ENCODE results near the gene IKBKG. TPM values are rescaled to one million over a fixed set of nuclear protein-coding genes. Genes with fewer than 3 reads are reported as not detected.
A peak's percentile ranks its signal among the peaks of the same experiment; 100 is the strongest.
"Not testable (repeated sequence)": the region's sequence is repeated elsewhere in the genome, so short reads cannot be mapped to it uniquely, and the experiment has no call there.

Gene IKBKG
- total RNA-seq, 1 donor from 2014 or later, result 16.7 TPM

DNA sequence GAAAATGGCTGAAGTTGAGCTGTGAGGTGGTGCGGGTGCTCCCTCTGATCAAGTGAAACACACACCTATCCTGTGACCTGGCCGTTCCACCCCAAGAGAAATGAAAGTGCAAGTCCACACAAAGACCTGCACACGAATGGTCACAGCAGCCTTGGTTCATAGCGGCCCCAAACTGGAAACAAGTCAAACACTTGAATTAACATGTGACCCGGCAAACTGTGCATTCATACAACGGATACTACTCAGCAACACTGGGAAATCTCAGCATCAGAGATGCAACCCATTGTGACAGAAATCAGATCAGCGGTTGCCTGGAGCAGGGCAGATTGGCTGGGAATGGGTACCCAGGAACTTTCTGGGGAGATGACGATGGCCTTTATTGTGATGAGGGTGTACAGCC is 8.3 kb upstream of the IKBKG start:
- no peak for DNase-seq (ENCODE audit: low spot score, unreplicated experiment)
- TF ChIP-seq, protein P1, sequence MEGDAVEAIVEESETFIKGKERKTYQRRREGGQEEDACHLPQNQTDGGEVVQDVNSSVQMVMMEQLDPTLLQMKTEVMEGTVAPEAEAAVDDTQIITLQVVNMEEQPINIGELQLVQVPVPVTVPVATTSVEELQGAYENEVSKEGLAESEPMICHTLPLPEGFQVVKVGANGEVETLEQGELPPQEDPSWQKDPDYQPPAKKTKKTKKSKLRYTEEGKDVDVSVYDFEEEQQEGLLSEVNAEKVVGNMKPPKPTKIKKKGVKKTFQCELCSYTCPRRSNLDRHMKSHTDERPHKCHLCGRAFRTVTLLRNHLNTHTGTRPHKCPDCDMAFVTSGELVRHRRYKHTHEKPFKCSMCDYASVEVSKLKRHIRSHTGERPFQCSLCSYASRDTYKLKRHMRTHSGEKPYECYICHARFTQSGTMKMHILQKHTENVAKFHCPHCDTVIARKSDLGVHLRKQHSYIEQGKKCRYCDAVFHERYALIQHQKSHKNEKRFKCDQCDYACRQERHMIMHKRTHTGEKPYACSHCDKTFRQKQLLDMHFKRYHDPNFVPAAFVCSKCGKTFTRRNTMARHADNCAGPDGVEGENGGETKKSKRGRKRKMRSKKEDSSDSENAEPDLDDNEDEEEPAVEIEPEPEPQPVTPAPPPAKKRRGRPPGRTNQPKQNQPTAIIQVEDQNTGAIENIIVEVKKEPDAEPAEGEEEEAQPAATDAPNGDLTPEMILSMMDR (IDR thresholded peaks at IDR 0.05; ENCODE audit: unreplicated experiment), result no peak
- peaks cover 4% of the 10 kb centered on the region for H3K36me3 Mint-ChIP-seq (ENCODE audit: insufficient read depth)
- no peak overlapping the region for H3K27ac Mint-ChIP-seq
- H3K4me1 Mint-ChIP-seq (ENCODE audit: low read depth), result no peaks in the 10 kb centered on the region
- no peak overlapping the region for H3K4me3 Mint-ChIP-seq (ENCODE audit: low read depth)
- peaks cover 7% of the 10 kb centered on the region for H3K9me3 Mint-ChIP-seq (ENCODE audit: low read depth)
- no peaks in the 10 kb centered on the region for H3K27me3 Mint-ChIP-seq

DNA sequence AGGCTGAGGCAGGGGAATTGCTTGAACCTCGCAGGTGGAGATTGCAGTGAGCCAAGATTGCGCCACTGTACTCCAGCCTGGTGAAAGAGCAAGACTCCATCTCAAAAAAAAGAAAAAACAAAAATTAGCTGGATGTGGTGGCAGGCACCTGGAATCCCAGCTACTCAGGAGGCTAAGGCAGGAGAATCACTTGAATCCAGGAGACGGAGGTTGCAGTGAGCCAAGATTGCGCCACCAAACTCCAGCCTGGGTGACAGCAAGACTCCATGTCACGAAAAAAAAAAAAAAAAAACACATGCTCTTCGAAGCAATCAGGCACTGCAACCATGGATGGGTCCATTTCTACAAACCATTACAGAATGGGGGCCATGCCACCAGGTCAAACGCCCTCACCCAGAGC is 7.1 kb upstream of the IKBKG start:
- not testable (repeated sequence) for H3K4me1 Mint-ChIP-seq (ENCODE audit: low read depth); H3K27ac Mint-ChIP-seq; DNase-seq (ENCODE audit: low spot score, unreplicated experiment); H3K9me3 Mint-ChIP-seq (ENCODE audit: low read depth); H3K27me3 Mint-ChIP-seq; H3K4me3 Mint-ChIP-seq (ENCODE audit: low read depth); H3K36me3 Mint-ChIP-seq (ENCODE audit: insufficient read depth)

DNA sequence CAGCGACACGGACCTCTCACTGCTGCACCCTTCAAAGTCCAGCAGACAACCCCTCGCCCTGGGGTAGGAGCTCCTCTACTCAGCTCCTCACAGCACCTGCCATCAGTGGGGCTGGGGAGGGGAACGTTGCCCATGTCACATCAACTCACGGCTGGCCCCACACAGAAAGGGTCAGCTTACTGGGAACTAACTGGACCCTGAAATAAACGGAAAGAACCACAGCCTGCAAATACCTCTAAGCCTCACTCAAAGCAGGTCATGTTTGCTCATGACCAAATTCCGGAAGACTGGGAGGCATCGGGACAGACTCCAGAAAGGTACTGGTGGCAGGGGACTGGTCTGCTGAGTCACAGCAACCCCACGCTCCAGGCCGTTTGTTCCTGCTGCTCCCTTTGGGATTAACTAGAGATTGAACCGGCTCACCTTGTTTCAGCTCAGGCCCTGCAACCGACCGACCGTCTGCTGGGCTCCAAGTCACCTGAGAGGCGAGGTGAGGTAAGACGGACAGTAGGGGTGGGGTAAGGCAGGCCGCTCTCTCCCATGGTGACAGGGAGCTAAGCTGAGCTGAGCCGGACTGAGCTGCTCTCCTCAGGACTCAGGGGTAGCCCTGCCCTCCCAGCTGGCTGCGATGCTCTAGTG is 6.4 kb upstream of the IKBKG start:
- H3K36me3 Mint-ChIP-seq (ENCODE audit: insufficient read depth), result peaks cover 7% of the 10 kb centered on the region
- H3K27me3 Mint-ChIP-seq, result no peaks in the 10 kb centered on the region
- peaks cover 7% of the 10 kb centered on the region for H3K9me3 Mint-ChIP-seq (ENCODE audit: low read depth)
- TF ChIP-seq, protein P1 (IDR thresholded peaks at IDR 0.05; ENCODE audit: unreplicated experiment), result no peak
- peaks cover 1% of the 10 kb centered on the region for H3K4me1 Mint-ChIP-seq (ENCODE audit: low read depth)
- H3K4me3 Mint-ChIP-seq (ENCODE audit: low read depth), result no peak overlapping the region
- peak overlapping the region; percentile 13 for H3K27ac Mint-ChIP-seq
- DNase-seq (ENCODE audit: low spot score, unreplicated experiment), result no peak

DNA sequence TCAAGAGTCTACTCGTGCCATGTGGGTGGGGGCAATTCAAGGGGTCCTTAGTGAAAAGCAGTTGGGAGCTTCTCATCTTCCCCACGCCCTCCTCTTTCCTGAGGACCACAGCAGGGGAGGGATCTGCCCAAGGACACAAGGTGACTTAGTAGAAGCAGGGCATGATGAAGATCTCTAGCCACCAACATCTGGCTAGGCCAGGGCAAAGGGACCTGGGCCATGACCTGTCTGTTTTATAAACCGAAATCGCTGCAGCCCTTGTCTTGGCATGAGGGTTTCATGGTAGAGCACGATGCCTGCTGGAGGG is 5.9 kb upstream of the IKBKG start:
- H3K27ac Mint-ChIP-seq, result no peak overlapping the region
- H3K9me3 Mint-ChIP-seq (ENCODE audit: low read depth), result peaks cover 7% of the 10 kb centered on the region
- peaks cover 4% of the 10 kb centered on the region for H3K4me1 Mint-ChIP-seq (ENCODE audit: low read depth)
- H3K4me3 Mint-ChIP-seq (ENCODE audit: low read depth), result no peak overlapping the region
- no peaks in the 10 kb centered on the region for H3K27me3 Mint-ChIP-seq
- TF ChIP-seq, protein P1 (IDR thresholded peaks at IDR 0.05; ENCODE audit: unreplicated experiment), result no peak
- DNase-seq (ENCODE audit: low spot score, unreplicated experiment), result no peak
- peaks cover 7% of the 10 kb centered on the region for H3K36me3 Mint-ChIP-seq (ENCODE audit: insufficient read depth)

DNA sequence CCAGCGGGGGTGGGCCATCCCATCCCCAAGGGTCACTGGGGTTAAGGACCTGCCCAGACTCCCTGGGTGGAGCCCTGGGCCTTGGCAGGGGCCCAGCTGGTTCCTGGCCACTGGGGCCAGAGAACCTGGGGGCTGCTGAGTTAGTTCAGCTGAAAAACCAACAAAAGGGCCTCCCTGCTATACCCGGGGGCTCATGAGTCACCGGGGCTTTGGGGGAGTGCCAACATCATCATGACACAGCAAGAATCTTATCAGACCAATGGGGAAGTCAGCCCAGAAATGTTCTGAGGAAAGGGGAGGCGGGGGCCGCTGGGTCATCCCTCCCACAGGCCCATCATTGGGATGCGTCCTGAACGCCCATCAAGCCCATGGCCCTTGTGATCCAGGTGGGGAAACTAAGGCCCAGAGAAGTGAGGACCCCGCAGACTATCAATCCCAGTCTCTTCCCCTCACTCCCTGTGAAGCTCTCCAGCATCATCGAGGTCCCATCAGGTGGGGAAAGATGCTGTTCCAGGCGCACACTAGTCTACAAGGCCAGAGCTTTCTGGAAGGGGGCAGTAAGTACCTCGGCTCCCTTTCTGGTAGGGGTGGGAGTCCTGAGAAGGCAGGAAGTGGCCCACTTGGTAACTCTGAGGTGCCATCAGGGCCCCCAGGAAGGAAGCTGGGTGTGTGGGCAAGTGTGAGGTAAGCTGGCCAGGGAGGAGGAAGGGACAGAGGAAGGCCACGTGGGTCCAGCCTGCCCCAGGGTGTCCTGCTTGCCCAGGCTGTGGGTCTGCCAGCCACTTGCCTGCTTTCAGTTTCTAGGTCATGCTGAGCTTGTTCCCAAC is 5.3 kb upstream of the IKBKG start:
- H3K27me3 Mint-ChIP-seq, result no peaks in the 10 kb centered on the region
- TF ChIP-seq, protein P1 (IDR thresholded peaks at IDR 0.05; ENCODE audit: unreplicated experiment), result no peak
- peaks cover 7% of the 10 kb centered on the region for H3K9me3 Mint-ChIP-seq (ENCODE audit: low read depth)
- no peak for DNase-seq (ENCODE audit: low spot score, unreplicated experiment)
- peak overlapping the region; percentile 33 for H3K27ac Mint-ChIP-seq
- peaks cover 4% of the 10 kb centered on the region for H3K4me1 Mint-ChIP-seq (ENCODE audit: low read depth)
- peaks cover 7% of the 10 kb centered on the region for H3K36me3 Mint-ChIP-seq (ENCODE audit: insufficient read depth)
- H3K4me3 Mint-ChIP-seq (ENCODE audit: low read depth), result no peak overlapping the region

Data from progenitor cell of endocrine pancreas (in vitro differentiated cells).